ENCODE results near the gene RPLP1.

RPLP1 gene

GRCh38 chr15:69491038-69491505 lies 38.5 kb downstream of the RPLP1 start:
- DNase-seq (ENCODE audit: insufficient read length, low spot score) (no peak), FAIRE-seq (no peak)

- no peak for FAIRE-seq
- no peak for DNase-seq (ENCODE audit: insufficient read length, low spot score)
Measured at GRCh38 chr15:69493406-69493805, 40.8 kb downstream of the RPLP1 start.

- FAIRE-seq (no peak), DNase-seq (ENCODE audit: insufficient read length, low spot score) (no peak)
Measured at GRCh38 chr15:69496001-69496400, 43.4 kb downstream of the RPLP1 start.

- FAIRE-seq, result no peak
Measured at GRCh38 chr15:69497076-69497475, 44.5 kb downstream of the RPLP1 start.

GRCh38 chr15:69497667-69498066 lies 45.0 kb downstream of the RPLP1 start:
- DNase-seq (ENCODE audit: insufficient read length, low spot score) (no peak), FAIRE-seq (no peak)

More at GRCh38 chr15:69497076-69497475, 44.5 kb downstream of the RPLP1 start:
- DNase-seq (ENCODE audit: insufficient read length, low spot score), result no peak

- no peak for DNase-seq (ENCODE audit: insufficient read length, low spot score)
- FAIRE-seq, result no peak
Measured at GRCh38 chr15:69498282-69498681, 45.7 kb downstream of the RPLP1 start.

GRCh38 chr15:69498987-69499386 lies 46.4 kb downstream of the RPLP1 start:
- no peak for FAIRE-seq
- no peak for DNase-seq (ENCODE audit: insufficient read length, low spot score)

- FAIRE-seq (no peak), DNase-seq (ENCODE audit: insufficient read length, low spot score) (no peak)
Measured at GRCh38 chr15:69499521-69500211, 47.0 kb downstream of the RPLP1 start.

GRCh38 chr15:69500339-69500738 lies 47.7 kb downstream of the RPLP1 start:
- DNase-seq (ENCODE audit: insufficient read length, low spot score) (no peak), FAIRE-seq (no peak)

GRCh38 chr15:69501456-69501855 lies 48.8 kb downstream of the RPLP1 start:
- no peak for DNase-seq (ENCODE audit: insufficient read length, low spot score)
- FAIRE-seq, result no peak

- DNase-seq (ENCODE audit: insufficient read length, low spot score) (no peak), FAIRE-seq (no peak)
Measured at GRCh38 chr15:69502470-69503045, 49.9 kb downstream of the RPLP1 start.

- no peak for DNase-seq (ENCODE audit: insufficient read length, low spot score)
Measured at GRCh38 chr15:69504352-69505040, 51.9 kb downstream of the RPLP1 start.

More at GRCh38 chr15:69504352-69505040, 51.9 kb downstream of the RPLP1 start:
- no peak for FAIRE-seq
